Suprapubic skin (tissue), 4 donors: ENCODE data around the gene TSHZ1. TPM values are rescaled to one million over a fixed set of nuclear protein-coding genes. Genes with fewer than 3 reads are reported as not detected.

ENCODE experiments used
- DNase-seq, 2 donors: peaks; one replicate each; pipeline ENCODE4 v3.0.0-alpha.2; 2019; ENCODE audit warnings: low spot score in 2 of 2
- H3K27ac ChIP-seq: fragments of 200-600 bp; sonication (generic); one replicate; pipeline ENCODE4 v1.5.1; 2019
- H3K27me3 ChIP-seq: fragments of 200-600 bp; sonication (generic); one replicate; pipeline ENCODE4 v1.5.1; 2019
- H3K36me3 ChIP-seq: fragments of 200-600 bp; sonication (generic); one replicate; pipeline ENCODE4 v1.5.1; 2019
- H3K4me1 ChIP-seq: fragments of 200-600 bp; sonication (generic); one replicate; pipeline ENCODE4 v1.5.1; 2019
- H3K4me3 ChIP-seq: fragments of 200-600 bp; sonication (generic); one replicate; pipeline ENCODE4 v1.5.1; 2019; ENCODE audit warnings: mild to moderate bottlenecking
- H3K9me3 ChIP-seq: fragments of 200-600 bp; sonication (generic); one replicate; pipeline ENCODE4 v1.5.1; 2019
- CTCF ChIP-seq, 2 donors: fragments of 200-600 bp in 1 of 2; fragments of 450-650 bp in 1 of 2; sonication (generic) in 1 of 2; IDR thresholded peaks; one replicate each; pipeline ENCODE4 v1.5.1; 2016 to 2019; ENCODE audit warnings: antibody characterized with exemption in 2 of 2, mild to moderate bottlenecking in 1 of 2, moderate library complexity in 1 of 2
- EP300 ChIP-seq: sonication (generic); formaldehyde crosslinking; IDR thresholded peaks from one replicate; pipeline ENCODE4 v1.6.1; 2017; ENCODE audit warnings: antibody characterized with exemption
- POLR2A ChIP-seq, 2 donors: fragments of 450-650 bp; IDR thresholded peaks; one replicate each; pipeline ENCODE4 v1.6.1; 2017; ENCODE audit warnings: antibody characterized with exemption in 2 of 2, mild to moderate bottlenecking in 2 of 2, moderate library complexity in 2 of 2
- POLR2AphosphoS5 ChIP-seq, 3 donors: sonication (generic); formaldehyde crosslinking; IDR thresholded peaks; one replicate each; pipeline ENCODE4 v1.6.1; 2017; ENCODE audit warnings: antibody characterized with exemption in 3 of 3
- WGBS: methylation state at CpG from one replicate; pipeline ENCODE4 v1.1.5; 2018; 5-methylcytosine and 5-hydroxymethylcytosine counted together
- total RNA-seq, 4 donors: library from RNA; depleted of rRNA; stranded (reverse); fragments of >200 nt; gene quantifications; one replicate each; pipeline ENCODE4 v1.1.0, GENCODE V29; 2016

Gene TSHZ1
- total RNA-seq, 4 donors from 2014 or later: 15.2 to 24.5 (median 20.3) TPM

GRCh38 chr18:75168619-75169018, 42.0 kb upstream of the TSHZ1 start:
- H3K27ac ChIP-seq: no peak overlapping the region
- H3K9me3 ChIP-seq: no peaks in the 10 kb centered on the region
- no peaks in the 10 kb centered on the region for H3K4me1 ChIP-seq
- no peak overlapping the region for H3K4me3 ChIP-seq
- no peaks in the 10 kb centered on the region for H3K27me3 ChIP-seq
- H3K36me3 ChIP-seq: no peaks in the 10 kb centered on the region
- 38% methylated on average over 7 of the region's 7 CpGs for WGBS
- no peak for DNase-seq
- no peak for TF ChIP-seq POLR2AphosphoS5 (IDR thresholded peaks at IDR 0.05)
- no peak for TF ChIP-seq EP300

- Histone ChIP-seq H3K9me3 (no peaks in the 10 kb centered on the region), H3K4me3 (no peak overlapping the region), H3K36me3 (no peaks in the 10 kb centered on the region), H3K27me3 (no peaks in the 10 kb centered on the region), H3K27ac (no peak overlapping the region), H3K4me1 (no peaks in the 10 kb centered on the region)
- TF ChIP-seq EP300: no peak
- TF ChIP-seq CTCF (IDR thresholded peaks at IDR 0.05): no peak
- TF ChIP-seq POLR2A (IDR thresholded peaks at IDR 0.05): no peak
- TF ChIP-seq POLR2AphosphoS5 (IDR thresholded peaks at IDR 0.05): no peak
- no peak for DNase-seq
- WGBS: 56% methylated on average over 9 of the region's 9 CpGs
Observed at GRCh38 chr18:75169411-75169810, 41.2 kb upstream of the TSHZ1 start.

- no peak overlapping the region for H3K4me3 ChIP-seq
Observed at GRCh38 chr18:75170022-75170789, 40.4 kb upstream of the TSHZ1 start.

GRCh38 chr18:75170916-75171315, 39.7 kb upstream of the TSHZ1 start:
- H3K9me3 ChIP-seq: no peaks in the 10 kb centered on the region
- no peak for DNase-seq
- H3K36me3 ChIP-seq: no peaks in the 10 kb centered on the region
- no peaks in the 10 kb centered on the region for H3K4me1 ChIP-seq
- no peak overlapping the region for H3K27ac ChIP-seq
- no peaks in the 10 kb centered on the region for H3K27me3 ChIP-seq
- no peak for TF ChIP-seq EP300
- no peak for TF ChIP-seq POLR2A (IDR thresholded peaks at IDR 0.05)
- TF ChIP-seq POLR2AphosphoS5 (IDR thresholded peaks at IDR 0.05): no peak
- TF ChIP-seq CTCF (IDR thresholded peaks at IDR 0.05): no peak
- 86% methylated on average over 11 of the region's 11 CpGs for WGBS
- no peak overlapping the region for H3K4me3 ChIP-seq

More at GRCh38 chr18:75170022-75170789, 40.4 kb upstream of the TSHZ1 start:
- TF ChIP-seq POLR2A (IDR thresholded peaks at IDR 0.05): no peak
- no peak for TF ChIP-seq POLR2AphosphoS5 (IDR thresholded peaks at IDR 0.05)
- TF ChIP-seq CTCF (IDR thresholded peaks at IDR 0.05): no peak
- no peak for TF ChIP-seq EP300
- H3K4me1 ChIP-seq: no peaks in the 10 kb centered on the region
- WGBS: 94% methylated on average over 34 of the region's 34 CpGs
- H3K27me3 ChIP-seq: no peaks in the 10 kb centered on the region
- H3K9me3 ChIP-seq: no peaks in the 10 kb centered on the region
- no peak overlapping the region for H3K27ac ChIP-seq
- H3K36me3 ChIP-seq: no peaks in the 10 kb centered on the region
- no peak for DNase-seq

- no peak overlapping the region for H3K4me3 ChIP-seq
- no peaks in the 10 kb centered on the region for H3K9me3 ChIP-seq
- H3K27ac ChIP-seq: no peak overlapping the region
- H3K36me3 ChIP-seq: no peaks in the 10 kb centered on the region
- TF ChIP-seq CTCF (IDR thresholded peaks at IDR 0.05): no peak
- no peak for TF ChIP-seq POLR2AphosphoS5 (IDR thresholded peaks at IDR 0.05)
- TF ChIP-seq POLR2A (IDR thresholded peaks at IDR 0.05): no peak
- TF ChIP-seq EP300: no peak
- no peaks in the 10 kb centered on the region for H3K27me3 ChIP-seq
- WGBS: 89% methylated on average over 17 of the region's 17 CpGs
- DNase-seq: no peak
- no peaks in the 10 kb centered on the region for H3K4me1 ChIP-seq
Observed at GRCh38 chr18:75172299-75173124, 38.1 kb upstream of the TSHZ1 start.
